Endothelial cell of umbilical vein (primary cell): ENCODE data around the gene DENND1C. TPM values are rescaled to one million over a fixed set of nuclear protein-coding genes. Genes with fewer than 3 reads are reported as not detected.

Source experiments
- BruUV-seq: library from RNA; stranded (reverse); fragments of 400-500 nt; replicated peaks from 2 replicates; lab custom pipeline; 2021; lab: Mats Ljungman, UMichigan
- CTCF ChIA-PET: fragments of 300-600, 350-600 bp; sonication (Branson Sonifier 250); formaldehyde crosslinking; loops from one replicate; lab custom pipeline; 2021; ENCODE audit warnings: antibody characterized with exemption, inconsistent platforms; lab: Charles Lee
- POLR2A ChIA-PET: fragments of 300-600, 350-600 bp; sonication (Branson Sonifier 250); formaldehyde crosslinking; loops from one replicate; lab custom pipeline; 2021; ENCODE audit warnings: antibody characterized with exemption, inconsistent platforms; lab: Charles Lee
- DNase-seq: peaks from one replicate; pipeline ENCODE4 v3.0.0-alpha.2; 2011; ENCODE audit warnings: low read depth, low spot score
- FAIRE-seq: peaks from 2 replicates; lab custom pipeline; 2011; peaks lifted over from hg19 to GRCh38; lab: Jason Lieb, UNC
- H2AFZ ChIP-seq: 2 replicates; pipeline ENCODE4 v1.6.0; 2012; ENCODE audit warnings: low read depth, low read length, control low read depth, inconsistent platforms
- H3K27ac ChIP-seq: 2 replicates; pipeline ENCODE4 v1.5.1; 2011; ENCODE audit warnings: low read depth, mild to moderate bottlenecking, control low read depth, low read length, moderate library complexity; ENCODE audit not compliant: insufficient read depth
- H3K27me3 ChIP-seq, 2 experiments: 2 replicates each; pipeline versions ENCODE4 v1.6.0 to v1.6.1; 2011; ENCODE audit warnings: low read length in 2 of 2, mixed read lengths in 1 of 2; ENCODE audit not compliant: control insufficient read depth in 2 of 2, insufficient read depth in 2 of 2
- H3K36me3 ChIP-seq, 2 experiments: 2 replicates in 1 of 2; 3 replicates in 1 of 2; pipeline ENCODE4 v1.5.1; 2011; ENCODE audit warnings: low read length in 2 of 2, mild to moderate bottlenecking in 1 of 2, moderate library complexity in 1 of 2; ENCODE audit not compliant: control insufficient read depth in 2 of 2, insufficient read depth in 2 of 2; ENCODE audit errors: extremely low read depth in 1 of 2
- H3K4me1 ChIP-seq: 3 replicates; pipeline ENCODE4 v1.5.1; 2011; ENCODE audit warnings: mild to moderate bottlenecking, low read length; ENCODE audit not compliant: control insufficient read depth, insufficient read depth; ENCODE audit errors: extremely low read depth
- H3K4me2 ChIP-seq: 2 replicates; pipeline ENCODE4 v1.6.1; 2011; ENCODE audit warnings: low read length, control low read depth, mixed read lengths; ENCODE audit not compliant: insufficient read depth
- H3K4me3 ChIP-seq, 3 experiments: fragments of 200-600 bp in 1 of 3; sonication (generic), shearing (Covaris generic) in 1 of 3; replicated peaks in 1 of 3; 2 replicates each; pipeline ENCODE4 v1.5.1; 2011 to 2016; ENCODE audit warnings: control low read depth in 3 of 3, low read length in 3 of 3, mild to moderate bottlenecking in 2 of 3, inconsistent platforms in 1 of 3, low read depth in 1 of 3, moderate library complexity in 1 of 3; ENCODE audit not compliant: insufficient read depth in 1 of 3
- H3K79me2 ChIP-seq: 2 replicates; pipeline ENCODE4 v1.6.0; 2012; ENCODE audit warnings: low read length, inconsistent platforms; ENCODE audit not compliant: control insufficient read depth, insufficient read depth
- H3K9ac ChIP-seq: replicated peaks from 2 replicates; pipeline ENCODE3; 2011; ENCODE audit warnings: low read length, control low read depth; ENCODE audit not compliant: insufficient read depth; ENCODE audit errors: extremely low read depth
- H3K9me1 ChIP-seq: replicated peaks from 3 replicates; pipeline ENCODE4 v1.6.0; 2011; ENCODE audit warnings: mild to moderate bottlenecking, low read length; ENCODE audit not compliant: control insufficient read depth, insufficient read depth; ENCODE audit errors: extremely low read depth
- H3K9me3 ChIP-seq: replicated peaks from 2 replicates; pipeline ENCODE4 v1.5.1; 2012; ENCODE audit warnings: low read length, inconsistent platforms; ENCODE audit not compliant: control insufficient read depth, insufficient read depth
- H4K20me1 ChIP-seq: replicated peaks from 2 replicates; pipeline ENCODE3; 2011; ENCODE audit warnings: mild to moderate bottlenecking, low read length; ENCODE audit not compliant: control insufficient read depth, insufficient read depth; ENCODE audit errors: extremely low read depth
- EZH2 ChIP-seq: IDR thresholded peaks from 2 replicates; pipeline ENCODE4 v1.6.1; 2012; ENCODE audit warnings: borderline replicate concordance, low read depth, mild to moderate bottlenecking, moderate library complexity, low read length, inconsistent platforms; ENCODE audit not compliant: severe bottlenecking
- FOS ChIP-seq: IDR thresholded peaks from 2 replicates; pipeline ENCODE4 v1.6.1; 2011; ENCODE audit warnings: mild to moderate bottlenecking, low read length, moderate library complexity, borderline replicate concordance; ENCODE audit not compliant: insufficient read depth
- GATA2 ChIP-seq: IDR thresholded peaks from 2 replicates; pipeline ENCODE4 v1.7.0; 2011; ENCODE audit warnings: low read depth, mild to moderate bottlenecking, moderate library complexity, mixed read lengths, low read length; ENCODE audit not compliant: insufficient read length, insufficient read depth
- JUN ChIP-seq: IDR thresholded peaks from 2 replicates; pipeline ENCODE4 v1.6.1; 2011; ENCODE audit warnings: borderline replicate concordance, low read depth; ENCODE audit not compliant: insufficient read length, insufficient read depth
- MYC ChIP-seq: IDR thresholded peaks from one replicate; pipeline ENCODE4 v1.6.1; 2011; ENCODE audit warnings: mild to moderate bottlenecking, low read depth, low read length
- POLR2A ChIP-seq: IDR thresholded peaks from 2 replicates; pipeline ENCODE4 v1.6.1; 2012; ENCODE audit warnings: low read depth, mild to moderate bottlenecking, control low read depth, low read length
- POLR2AphosphoS5 ChIP-seq: IDR thresholded peaks from 2 replicates; pipeline ENCODE4 v1.6.1; 2012; ENCODE audit warnings: low read depth, mild to moderate bottlenecking, control low read depth, low read length, moderate library complexity; ENCODE audit not compliant: insufficient read depth
- dilution Hi-C: fragments of 300-500 bp; cut with MboI; formaldehyde crosslinking; loops from one replicate; pipeline ENCODE4 v1.15.0; 2019; ENCODE audit warnings: low sequenced_read_pairs; ENCODE audit not compliant: extremely low pct_ligation_motif_present
- intact Hi-C: fragments of 100-400 bp; cut with micrococcal nuclease; formaldehyde crosslinking; loops from one replicate; pipeline ENCODE4 v1.10.0; 2022
- polyA plus RNA-seq, 4 experiments: library from polyadenylated mRNA; depleted of rRNA in 3 of 4; stranded (reverse) in 3 of 4; unstranded in 1 of 4; fragments of >200 nt; gene quantifications; 2 replicates each; pipeline versions ENCODE4 v1.2.1 to v1.2.3, GENCODE V29; 2011 to 2012; ENCODE audit warnings: missing spikeins in 1 of 4
- total RNA-seq: library from RNA; stranded (reverse); gene quantifications from 2 replicates; pipeline ENCODE4 v1.2.3, GENCODE V29; 2021
- TF ChIP-seq, protein P1 (sequence below), 2 donors: IDR thresholded peaks; 1 replicate in 1 of 2; 2 replicates in 1 of 2; pipeline ENCODE4 v1.5.1; 2011; ENCODE audit warnings: low read length in 2 of 2, mild to moderate bottlenecking in 2 of 2, moderate library complexity in 2 of 2, control low read depth in 1 of 2, inconsistent platforms in 1 of 2, low read depth in 1 of 2; ENCODE audit not compliant: insufficient read depth in 1 of 2; ENCODE audit errors: extremely low read depth in 1 of 2
- TF ChIP-seq, protein P2 (sequence below): IDR thresholded peaks from 2 replicates; pipeline ENCODE4 v1.6.1; 2011; ENCODE audit not compliant: insufficient read depth, insufficient read length

Gene DENND1C
- total and polyA plus RNA-seq, 2 donors (not counting 3 experiments of a cell fraction or from before 2014, with no cell fraction given), result not detected

DNA sequence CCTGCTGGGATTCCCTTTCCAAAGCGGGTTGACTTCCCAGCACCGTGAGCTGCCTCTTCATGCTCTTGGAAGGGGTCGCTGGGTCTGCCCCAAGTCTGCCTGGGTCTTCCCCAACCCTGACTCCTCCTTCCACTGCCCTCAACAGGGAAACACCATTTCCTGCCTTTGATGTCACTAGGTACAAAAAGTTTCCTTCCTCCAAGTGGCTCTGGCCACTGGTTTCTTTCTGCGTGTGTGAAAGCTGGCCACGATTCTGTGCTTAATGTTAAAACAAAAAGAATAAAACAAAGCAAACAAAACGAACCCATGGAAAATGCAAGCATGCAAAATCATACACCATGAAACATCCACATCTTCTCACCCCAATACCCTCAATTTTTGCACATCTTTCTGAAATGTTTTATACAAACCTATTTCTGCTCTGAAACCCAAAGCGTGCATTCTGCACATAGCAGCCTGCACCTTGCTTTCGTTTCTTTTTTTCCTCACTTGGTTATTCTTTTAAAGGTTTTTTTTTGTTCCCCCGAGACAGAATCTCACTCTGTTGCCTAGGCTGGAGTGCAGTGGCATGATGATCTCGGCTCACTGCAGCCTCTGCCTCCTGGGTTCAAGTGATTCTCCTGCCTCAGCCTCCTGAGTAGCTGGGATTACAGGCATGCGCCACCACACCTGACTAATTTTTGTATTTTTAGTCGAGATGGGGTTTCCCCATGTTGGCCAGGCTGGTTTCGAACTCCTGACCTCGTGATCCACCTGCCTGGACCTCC lies 36.7 kb upstream of the DENND1C start:
- Histone ChIP-seq H3K9me1 (no peaks in the 10 kb centered on the region), H3K4me3 (no peak overlapping the region), H3K9ac (no peak overlapping the region), H3K4me1 (peaks cover 4% of the 10 kb centered on the region), H3K27me3 (no peaks in the 10 kb centered on the region), H4K20me1 (no peaks in the 10 kb centered on the region), H3K79me2 (no peaks in the 10 kb centered on the region), H3K36me3 (no peaks in the 10 kb centered on the region), H2AFZ (no peak overlapping the region), H3K4me2 (no peak overlapping the region), H3K9me3 (no peaks in the 10 kb centered on the region), H3K27ac (no peak overlapping the region)
- FAIRE-seq, result peak; percentile 59
- no TSS peak for BruUV-seq
- intact Hi-C loops, result no loop called here
- TF ChIP-seq POLR2AphosphoS5, result no peak
- TF ChIP-seq, protein P1, sequence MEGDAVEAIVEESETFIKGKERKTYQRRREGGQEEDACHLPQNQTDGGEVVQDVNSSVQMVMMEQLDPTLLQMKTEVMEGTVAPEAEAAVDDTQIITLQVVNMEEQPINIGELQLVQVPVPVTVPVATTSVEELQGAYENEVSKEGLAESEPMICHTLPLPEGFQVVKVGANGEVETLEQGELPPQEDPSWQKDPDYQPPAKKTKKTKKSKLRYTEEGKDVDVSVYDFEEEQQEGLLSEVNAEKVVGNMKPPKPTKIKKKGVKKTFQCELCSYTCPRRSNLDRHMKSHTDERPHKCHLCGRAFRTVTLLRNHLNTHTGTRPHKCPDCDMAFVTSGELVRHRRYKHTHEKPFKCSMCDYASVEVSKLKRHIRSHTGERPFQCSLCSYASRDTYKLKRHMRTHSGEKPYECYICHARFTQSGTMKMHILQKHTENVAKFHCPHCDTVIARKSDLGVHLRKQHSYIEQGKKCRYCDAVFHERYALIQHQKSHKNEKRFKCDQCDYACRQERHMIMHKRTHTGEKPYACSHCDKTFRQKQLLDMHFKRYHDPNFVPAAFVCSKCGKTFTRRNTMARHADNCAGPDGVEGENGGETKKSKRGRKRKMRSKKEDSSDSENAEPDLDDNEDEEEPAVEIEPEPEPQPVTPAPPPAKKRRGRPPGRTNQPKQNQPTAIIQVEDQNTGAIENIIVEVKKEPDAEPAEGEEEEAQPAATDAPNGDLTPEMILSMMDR (IDR thresholded peaks at IDR 0.05; ENCODE audit: extremely low read depth in 1 of 2, insufficient read depth in 1 of 2, low read depth in 1 of 2, low read length in 2 of 2), result no peak
- TF ChIP-seq EZH2, result no peak
- TF ChIP-seq POLR2A, result no peak
- TF ChIP-seq, protein P2, sequence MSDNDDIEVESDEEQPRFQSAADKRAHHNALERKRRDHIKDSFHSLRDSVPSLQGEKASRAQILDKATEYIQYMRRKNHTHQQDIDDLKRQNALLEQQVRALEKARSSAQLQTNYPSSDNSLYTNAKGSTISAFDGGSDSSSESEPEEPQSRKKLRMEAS, result no peak
- no peak for TF ChIP-seq JUN
- TF ChIP-seq MYC, result no peak
- no peak for TF ChIP-seq FOS
- no peak for TF ChIP-seq GATA2
- ChIA-PET CTCF (interaction anchor here (1.2 to 7.3 kb wide), 2 partner anchors 113 to 346 kb away, joined by 5 to 100 read pairs; no protein-coding TSS in a partner anchor), POLR2A (no interaction called here)
- no peak for DNase-seq
- dilution Hi-C loops, result no loop called here
